GM12892 (cell line): Measurements from ENCODE around the gene CCDC136.

ENCODE experiments used
- DNase-seq: peaks from one replicate; pipeline ENCODE4 v3.0.0; 2011; ENCODE audit not compliant: insufficient read length
- FAIRE-seq: peaks from 2 replicates; lab custom pipeline; 2011; peaks lifted over from hg19 to GRCh38; lab: Jason Lieb, UNC
- POLR2A ChIP-seq: IDR thresholded peaks from 2 replicates; pipeline ENCODE4 v1.6.1; 2011; ENCODE audit warnings: low read depth, low read length, control low read depth
- POLR2AphosphoS5 ChIP-seq: IDR thresholded peaks from 2 replicates; pipeline ENCODE4 v1.6.1; 2011; ENCODE audit warnings: low read depth, low read length, control low read depth
- TAF1 ChIP-seq: IDR thresholded peaks from 2 replicates; pipeline ENCODE4 v1.6.1; 2011; ENCODE audit warnings: low read depth, mild to moderate bottlenecking, control low read depth, low read length, borderline replicate concordance

Gene CCDC136

DNA sequence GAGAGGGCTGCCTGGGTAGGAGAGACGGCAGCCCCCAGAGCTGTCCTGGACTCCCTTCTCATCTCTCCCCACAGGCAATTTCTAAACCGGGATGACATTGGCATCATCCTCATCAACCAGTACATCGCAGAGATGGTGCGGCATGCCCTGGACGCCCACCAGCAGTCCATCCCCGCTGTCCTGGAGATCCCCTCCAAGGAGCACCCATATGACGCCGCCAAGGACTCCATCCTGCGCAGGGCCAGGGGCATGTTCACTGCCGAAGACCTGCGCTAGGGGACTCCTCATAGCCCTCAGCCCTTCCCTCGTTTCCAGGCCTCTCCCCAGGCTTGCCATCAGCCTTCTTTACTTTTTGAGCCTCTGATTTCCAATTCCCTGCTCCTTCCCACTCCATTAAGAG is 73.5 kb downstream of the CCDC136 start:
- DNase-seq: no peak
- TF ChIP-seq POLR2AphosphoS5: no peak
- TF ChIP-seq TAF1: no peak
- TF ChIP-seq POLR2A: no peak
- no peak for FAIRE-seq

DNA sequence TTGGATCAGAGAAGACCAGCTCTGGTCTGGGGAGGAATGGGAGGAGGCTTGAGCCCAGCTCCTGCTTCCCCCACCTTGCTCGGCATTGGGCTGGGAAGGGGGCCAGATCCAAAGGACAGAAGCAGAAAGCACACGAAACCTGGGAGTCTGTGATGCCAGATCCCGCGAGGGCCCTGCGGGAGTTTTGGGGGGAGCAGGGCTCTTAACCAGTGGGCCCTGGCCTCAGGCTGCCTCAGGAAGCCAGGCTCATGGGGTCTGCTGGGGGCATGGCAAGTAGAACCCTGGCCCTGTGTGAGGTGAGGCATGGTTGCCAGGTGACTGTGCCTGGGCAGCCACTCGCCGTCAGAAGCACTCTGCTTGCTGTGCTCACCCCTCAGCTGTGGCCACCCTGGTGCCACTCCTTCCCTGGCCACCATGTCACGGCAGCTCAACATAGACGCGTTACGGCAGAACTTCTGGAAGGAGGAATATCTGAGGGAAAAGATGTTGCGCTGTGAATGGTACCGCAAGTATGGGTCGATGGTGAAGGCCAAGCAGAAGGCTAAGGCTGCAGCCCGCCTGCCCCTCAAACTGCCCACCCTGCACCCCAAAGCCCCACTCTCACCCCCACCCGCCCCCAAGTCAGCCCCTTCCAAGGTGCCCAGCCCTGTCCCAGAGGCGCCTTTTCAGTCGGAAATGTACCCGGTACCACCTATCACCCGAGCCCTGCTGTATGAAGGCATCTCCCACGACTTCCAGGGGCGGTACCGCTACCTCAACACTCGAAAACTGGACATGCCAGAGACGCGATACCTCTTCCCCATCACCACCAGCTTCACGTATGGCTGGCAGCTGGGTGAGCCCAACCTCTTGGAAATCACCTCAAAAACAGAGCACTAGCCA is 74.5 kb downstream of the CCDC136 start:
- DNase-seq: no peak
- FAIRE-seq: no peak
- TF ChIP-seq TAF1: no peak
- TF ChIP-seq POLR2A: no peak
- no peak for TF ChIP-seq POLR2AphosphoS5

GRCh38 chr7:128867241-128867640 is 75.5 kb downstream of the CCDC136 start:
- FAIRE-seq (no peak), DNase-seq (no peak)
- TF ChIP-seq TAF1 (no peak), POLR2AphosphoS5 (no peak), POLR2A (no peak)

GRCh38 chr7:128867842-128868623 is 76.3 kb downstream of the CCDC136 start:
- DNase-seq (no peak), FAIRE-seq (no peak)
- TF ChIP-seq TAF1 (no peak), POLR2A (no peak), POLR2AphosphoS5 (no peak)

GRCh38 chr7:128868624-128869137 is 76.9 kb downstream of the CCDC136 start:
- FAIRE-seq: no peak
- no peak for DNase-seq
- TF ChIP-seq TAF1 (no peak), POLR2AphosphoS5 (no peak), POLR2A (no peak)

DNA sequence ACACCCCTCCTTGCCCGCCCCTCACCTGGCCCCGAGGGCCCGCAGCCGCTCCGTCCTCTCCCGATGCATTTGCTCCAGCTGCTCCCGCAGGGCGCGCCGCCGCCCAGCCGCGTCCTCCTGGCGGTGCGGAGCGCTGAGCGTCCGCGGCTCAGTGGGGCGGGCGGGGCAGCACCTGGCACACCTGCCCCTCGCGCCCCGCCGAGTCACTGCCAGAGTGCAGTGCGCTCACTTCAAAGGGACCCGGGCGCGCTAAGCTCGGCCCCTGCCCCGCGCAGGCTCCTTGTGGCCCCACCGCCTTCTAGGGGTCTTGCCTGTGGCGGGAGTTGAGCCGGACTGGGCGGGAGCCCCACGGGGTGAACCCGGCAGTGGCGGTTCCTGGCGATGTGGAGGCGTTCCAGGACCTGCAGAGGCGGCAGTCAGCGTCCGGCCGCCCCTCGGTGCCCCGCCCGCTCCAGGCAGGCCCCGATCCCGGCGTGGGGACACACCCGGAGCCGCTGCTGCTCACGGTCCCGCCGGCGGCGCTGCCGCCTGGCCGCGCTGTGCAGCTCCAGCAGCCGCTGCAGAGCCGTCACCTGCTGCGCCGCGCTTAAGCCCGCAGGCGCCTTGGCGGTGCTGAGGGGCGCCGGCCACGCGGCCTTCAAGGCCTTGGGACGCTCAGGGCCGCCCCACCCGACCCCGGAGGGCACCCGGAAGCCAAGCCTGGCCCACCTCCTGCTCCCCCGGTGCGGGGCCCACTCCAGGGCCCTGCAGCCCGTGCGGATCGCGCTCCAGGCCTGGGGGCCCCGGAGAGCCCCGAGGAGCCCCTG is 77.6 kb downstream of the CCDC136 start:
- FAIRE-seq (peak; percentile 56), DNase-seq (peak; percentile 69)
- TF ChIP-seq POLR2AphosphoS5 (no peak), POLR2A (no peak), TAF1 (no peak)

- no peak for FAIRE-seq
- TF ChIP-seq POLR2A: no peak
- no peak for TF ChIP-seq TAF1
- TF ChIP-seq POLR2AphosphoS5: no peak
Measured at GRCh38 chr7:128869944-128870285, 78.1 kb downstream of the CCDC136 start.

DNA sequence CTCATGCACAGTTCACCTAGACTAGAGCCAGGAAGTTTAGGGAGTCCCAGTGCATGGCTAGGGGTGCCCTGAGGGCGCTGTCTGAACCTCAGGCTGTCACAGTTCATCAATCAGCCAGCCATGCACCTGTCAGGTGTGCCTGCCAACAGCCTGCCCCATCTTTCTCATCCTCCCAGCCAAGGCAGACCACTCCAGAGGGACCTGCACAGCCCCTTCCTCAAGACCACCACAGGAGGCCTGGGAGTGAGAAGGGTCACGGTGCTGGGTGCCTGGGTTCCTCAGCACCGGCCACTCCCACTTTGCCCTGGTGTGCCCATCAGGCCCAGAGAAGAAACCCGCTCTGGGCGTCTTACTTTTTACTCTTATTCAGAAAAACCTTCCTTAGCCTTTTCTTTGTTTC is 79.3 kb downstream of the CCDC136 start:
- FAIRE-seq (no peak), DNase-seq (no peak)
- TF ChIP-seq TAF1: no peak
- no peak for TF ChIP-seq POLR2AphosphoS5
- no peak for TF ChIP-seq POLR2A

More at GRCh38 chr7:128869944-128870285, 78.1 kb downstream of the CCDC136 start:
- no peak for DNase-seq
